Ovary (tissue), 3 donors: ENCODE measurements around the gene PITPNB.

Source experiments
- CTCF ChIP-seq, 3 donors: fragments of 450-650 bp in 2 of 3; fragments of 200-600 bp in 1 of 3; IDR thresholded peaks; one replicate each; pipeline versions ENCODE4 v1.5.1 to v1.8.0; 2016 to 2022; ENCODE audit warnings: antibody characterized with exemption in 3 of 3, mild to moderate bottlenecking in 1 of 3
- EP300 ChIP-seq: sonication (generic); formaldehyde crosslinking; IDR thresholded peaks from one replicate; pipeline ENCODE4 v1.6.1; 2017; ENCODE audit warnings: antibody characterized with exemption
- POLR2A ChIP-seq: fragments of 450-650 bp; IDR thresholded peaks from one replicate; pipeline ENCODE4 v1.6.1; 2017; ENCODE audit warnings: antibody characterized with exemption, mild to moderate bottlenecking, moderate library complexity
- donor health status: DM: no; HTN: no; CAD: no.

GRCh38 chr22:27833803-27834202 is 85.3 kb downstream of the PITPNB start:
- TF ChIP-seq CTCF (IDR thresholded peaks at IDR 0.05) (no peak), POLR2A (no peak), EP300 (no peak)
